ENCODE measurements around the gene EFNA1.

DNA sequence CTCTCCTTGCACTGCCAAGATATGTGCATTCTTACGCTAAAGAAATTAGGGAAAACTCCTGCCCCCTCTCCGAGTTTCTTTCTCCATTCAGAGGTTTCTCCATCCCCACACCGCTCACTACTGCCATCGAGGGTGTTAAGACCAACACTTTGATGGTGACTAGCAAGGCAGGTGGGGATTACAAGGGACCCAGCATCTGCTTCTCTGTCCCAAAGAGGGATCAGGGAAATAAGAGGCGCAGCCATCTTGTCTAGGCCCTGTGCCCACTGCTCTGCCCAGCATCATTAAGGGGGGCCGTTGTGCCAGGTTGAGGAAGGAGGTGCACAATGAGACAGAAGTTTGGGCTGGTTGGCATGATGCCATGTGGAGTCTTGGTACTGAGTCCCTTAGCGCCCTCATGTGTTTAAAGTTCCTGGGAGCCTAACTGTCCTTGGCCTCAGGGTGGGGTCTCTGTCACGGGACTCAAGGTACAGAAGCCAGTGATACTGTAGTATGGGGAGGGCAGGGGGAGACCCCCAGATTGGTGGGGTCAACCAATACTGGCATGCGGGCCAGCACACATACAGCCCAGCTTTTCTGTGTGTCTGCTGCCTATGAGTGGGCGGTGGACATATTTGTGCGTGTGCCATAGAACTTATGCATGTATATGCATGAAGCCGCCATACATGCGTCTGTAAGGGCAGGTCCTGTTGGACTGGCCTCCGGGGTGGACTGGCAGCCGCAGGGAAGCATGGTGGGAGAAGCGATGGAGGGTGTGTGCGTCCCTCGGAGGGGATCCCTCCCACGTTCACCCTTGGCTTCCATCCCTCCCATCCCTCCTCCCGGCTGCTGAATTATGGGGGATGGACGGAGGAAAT, 43.6 kb upstream of the EFNA1 start:
- no peak for TF ChIP-seq POLR2AphosphoS5 (IDR thresholded peaks at IDR 0.05; ENCODE audit: low read depth, low read length)
- no peak for TF ChIP-seq TAF1 (IDR thresholded peaks at IDR 0.05; ENCODE audit: low read depth, low read length)
- no peak for TF ChIP-seq POLR2A (IDR thresholded peaks at IDR 0.05; ENCODE audit: low read depth, low read length)
- TF ChIP-seq SPI1 (IDR thresholded peaks at IDR 0.05; ENCODE audit: low read depth, low read length) = no peak
- no peak for TF ChIP-seq POU2F2 (IDR thresholded peaks at IDR 0.05; ENCODE audit: low read depth, low read length)
